Stimulated activated naive CD8-positive, alpha-beta T cell treated with anti-CD3 and anti-CD28 coated beads, Interleukin-15, amount 100 ng/mL, for 72 hours (primary cell): ENCODE results near the gene EXTL1.

Source experiments
- ATAC-seq: fragments of 150-1000 bp; cut with Tn5 transposase; 2 replicates; pipeline ENCODE4 v1.10.0; 2021; ENCODE audit warnings: mild to moderate bottlenecking, moderate library complexity
- DNase-seq, 2 donors: peaks; one replicate each; pipeline ENCODE4 v3.0.0; 2021 to 2022
- H3K27ac Mint-ChIP-seq, 2 donors: one replicate each; pipeline ENCODE4 v1.8.0; 2022; ENCODE audit warnings: mild to moderate bottlenecking in 2 of 2, mixed read lengths in 2 of 2, moderate library complexity in 2 of 2
- H3K27me3 Mint-ChIP-seq: one replicate; pipeline ENCODE4 v1.8.0; 2022; ENCODE audit warnings: mixed read lengths
- H3K4me1 Mint-ChIP-seq: one replicate; pipeline ENCODE4 v1.8.0; 2022; ENCODE audit warnings: mild to moderate bottlenecking, mixed read lengths
- H3K4me3 Mint-ChIP-seq, 2 donors: one replicate each; pipeline ENCODE4 v1.8.0; 2022; ENCODE audit warnings: mild to moderate bottlenecking in 2 of 2, mixed read lengths in 2 of 2, moderate library complexity in 1 of 2
- H3K9me3 Mint-ChIP-seq, 2 donors: one replicate each; pipeline ENCODE4 v1.8.0; 2022; ENCODE audit warnings: mixed read lengths in 2 of 2

EXTL1 gene

DNA sequence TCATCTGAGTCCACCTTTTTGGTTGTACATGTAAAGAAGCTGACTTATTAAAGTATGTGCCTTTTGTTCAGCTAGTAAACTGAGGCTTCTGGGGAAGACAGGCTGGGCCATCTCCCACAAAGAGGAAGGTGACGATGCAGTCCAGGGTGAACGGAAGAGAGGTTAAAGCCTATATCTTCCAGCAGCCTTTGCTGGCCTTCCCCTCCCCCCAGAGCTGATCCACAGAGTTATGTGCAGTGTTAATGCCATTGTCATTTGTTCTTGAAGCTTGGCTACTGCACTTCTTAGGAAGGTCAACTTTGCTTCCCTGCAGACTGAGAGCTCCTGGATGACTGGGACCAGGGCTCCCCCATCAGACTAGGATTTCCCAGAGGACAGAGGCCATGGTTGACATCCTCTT, 22.2 kb downstream of the EXTL1 start:
- ATAC-seq (no peak), DNase-seq (no peak)
- Mint-ChIP-seq H3K27me3 (peaks cover 82% of the 10 kb centered on the region), H3K27ac (no peak overlapping the region), H3K4me1 (peaks cover 15% of the 10 kb centered on the region), H3K9me3 (no peaks in the 10 kb centered on the region), H3K4me3 (no peak overlapping the region)

DNA sequence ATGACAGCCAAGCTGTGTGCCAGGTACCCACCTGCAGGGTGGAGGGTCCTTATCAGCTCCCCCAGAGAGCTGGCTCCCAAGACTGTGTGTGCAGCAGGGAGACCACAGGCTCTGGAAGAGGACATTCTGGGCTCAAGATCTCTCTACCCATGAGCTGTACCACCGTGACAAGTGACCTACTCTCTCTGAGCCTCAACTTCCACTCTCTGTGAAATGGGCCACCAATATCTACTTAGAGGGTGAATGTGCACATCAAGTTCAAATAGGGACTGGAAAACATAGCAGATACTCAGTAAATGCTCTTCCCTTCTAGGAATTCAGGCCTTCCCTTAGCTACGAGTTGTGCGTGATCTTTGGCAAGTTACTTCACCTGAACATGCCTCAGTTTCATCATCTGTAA, 22.8 kb downstream of the EXTL1 start:
- DNase-seq (no peak), ATAC-seq (no peak)
- Mint-ChIP-seq H3K4me3 (no peak overlapping the region), H3K27ac (no peak overlapping the region), H3K27me3 (peaks cover 82% of the 10 kb centered on the region), H3K4me1 (peaks cover 15% of the 10 kb centered on the region), H3K9me3 (no peaks in the 10 kb centered on the region)

DNA sequence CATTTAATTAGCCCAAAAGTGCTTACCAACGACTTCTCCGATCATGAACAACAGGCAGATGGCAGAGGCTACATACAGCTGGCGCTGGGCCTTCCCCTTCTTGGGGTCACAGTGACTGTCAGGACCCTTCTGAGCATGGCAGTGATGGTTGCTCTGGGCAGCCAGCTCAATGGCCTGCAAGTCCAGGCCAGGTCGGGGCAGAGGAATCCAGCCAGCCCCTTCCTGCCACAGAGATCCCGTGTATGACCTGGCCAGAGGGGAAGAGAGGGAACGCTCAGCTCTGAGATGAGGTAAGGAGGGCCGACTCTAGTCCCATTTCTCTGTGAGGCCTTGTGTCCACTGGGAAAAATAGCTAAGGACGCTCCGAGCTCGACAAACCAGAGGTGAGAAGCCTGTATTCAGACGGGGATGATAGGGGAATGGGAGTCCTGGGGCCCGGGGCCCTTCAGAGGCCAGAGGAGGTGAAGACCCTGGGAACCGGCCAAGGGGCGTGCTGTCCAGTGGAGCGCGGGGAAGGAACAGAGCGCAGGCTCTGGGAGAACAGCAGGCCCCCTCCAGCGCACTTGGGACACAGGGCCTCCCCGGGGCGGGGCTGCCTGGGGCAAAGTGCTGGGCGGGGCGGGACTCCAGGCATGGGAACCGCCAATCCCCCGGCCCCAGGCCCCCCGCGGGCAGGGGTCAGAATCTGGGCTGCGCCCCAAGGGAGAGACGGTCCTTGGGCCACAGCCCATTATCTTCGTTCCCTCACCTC, 23.6 kb downstream of the EXTL1 start:
- Mint-ChIP-seq H3K27ac (no peak overlapping the region), H3K4me3 (peak overlapping the region in 1 of 2 donors; percentile 41), H3K9me3 (no peaks in the 10 kb centered on the region), H3K4me1 (peaks cover 15% of the 10 kb centered on the region), H3K27me3 (peaks cover 89% of the 10 kb centered on the region)
- no peak for ATAC-seq
- DNase-seq = no peak

DNA sequence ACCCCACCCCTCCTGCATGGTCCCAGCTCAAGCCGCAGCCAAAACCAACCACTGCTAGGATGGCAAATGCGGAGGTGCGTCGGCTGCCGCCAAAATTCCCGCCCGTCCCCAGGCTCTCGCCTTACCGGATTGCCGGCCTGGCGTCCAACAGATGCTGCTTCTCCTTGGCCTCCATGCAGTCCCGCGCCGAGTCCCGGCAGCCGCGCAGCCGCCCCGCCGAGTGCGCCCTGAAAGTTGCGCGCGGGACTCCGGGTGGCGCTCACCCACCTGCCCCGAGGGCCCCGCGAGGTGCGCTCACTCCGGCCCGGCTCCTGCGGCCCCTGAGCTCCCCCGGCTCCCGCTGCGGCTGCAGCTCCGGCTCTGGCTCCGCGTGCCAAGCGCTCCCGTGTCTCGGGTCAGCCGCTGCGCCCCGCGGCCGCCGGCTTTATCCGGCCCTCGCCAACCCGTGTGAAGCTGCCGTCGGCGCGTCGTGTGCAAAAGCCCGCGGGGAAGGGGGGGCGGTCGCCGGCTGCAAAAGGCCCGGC, 24.2 kb downstream of the EXTL1 start, which contains the start of gene SLC30A2:
SLC30A2 (minus strand) TSS at position 397 of the 524 bp plus-strand sequence; CDS start at position 175, 222 bp downstream.
- ATAC-seq (no peak), DNase-seq (no peak)
- Mint-ChIP-seq H3K27me3 (peaks cover 96% of the 10 kb centered on the region), H3K27ac (no peak within 1 kb of the TSS), H3K4me1 (peaks cover 15% of the 10 kb centered on the region), H3K4me3 (peak within 1 kb of the TSS; percentile 44 to 53), H3K9me3 (no peaks in the 10 kb centered on the region)

DNA sequence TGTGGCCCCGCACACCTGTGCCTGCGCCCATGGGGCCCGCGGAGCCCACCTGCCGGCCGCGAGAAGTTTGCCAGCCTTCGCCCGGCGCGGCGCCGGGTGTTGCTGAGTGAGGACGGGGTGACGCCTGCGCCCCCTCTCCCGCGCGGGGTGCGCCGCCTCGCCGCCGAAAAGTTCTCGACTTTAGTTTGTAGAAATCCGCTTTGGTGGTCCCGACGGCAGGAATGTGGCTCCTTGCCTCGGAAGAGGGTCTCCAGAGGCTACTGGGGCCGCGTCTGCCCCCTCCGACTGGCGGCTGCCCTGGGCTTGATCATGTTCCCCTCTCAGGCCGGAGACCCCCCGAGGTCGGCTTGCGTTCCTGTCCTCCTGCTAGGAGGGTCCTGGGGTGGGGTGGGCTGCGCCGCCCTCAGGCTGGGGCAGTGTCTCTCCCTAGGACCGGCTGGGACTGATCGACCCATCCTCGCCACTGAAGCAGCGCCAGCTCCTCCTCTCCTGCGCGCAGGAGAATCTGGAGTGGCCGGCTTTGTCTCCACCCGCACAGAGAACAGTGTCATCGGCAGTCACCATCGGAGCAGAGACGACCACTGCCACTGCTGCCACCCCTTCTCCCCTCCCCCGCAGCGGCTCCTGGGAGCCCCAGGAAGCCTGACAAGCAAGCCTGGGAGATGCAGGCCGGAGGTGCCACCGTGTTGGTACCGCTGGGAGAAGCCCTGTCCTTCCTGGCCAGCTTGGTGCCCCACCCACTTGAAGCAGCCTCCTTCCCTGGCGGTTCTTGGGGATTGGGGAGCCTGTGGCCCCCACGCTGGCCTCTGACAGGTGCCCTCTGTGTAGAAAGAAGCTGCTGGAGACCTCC, 24.9 kb downstream of the EXTL1 start:
- Mint-ChIP-seq H3K9me3 (no peaks in the 10 kb centered on the region), H3K27me3 (peaks cover 94% of the 10 kb centered on the region), H3K4me1 (peaks cover 15% of the 10 kb centered on the region), H3K4me3 (peak overlapping the region; percentile 44 to 53), H3K27ac (no peak overlapping the region)
- no peak for DNase-seq
- no peak for ATAC-seq

DNA sequence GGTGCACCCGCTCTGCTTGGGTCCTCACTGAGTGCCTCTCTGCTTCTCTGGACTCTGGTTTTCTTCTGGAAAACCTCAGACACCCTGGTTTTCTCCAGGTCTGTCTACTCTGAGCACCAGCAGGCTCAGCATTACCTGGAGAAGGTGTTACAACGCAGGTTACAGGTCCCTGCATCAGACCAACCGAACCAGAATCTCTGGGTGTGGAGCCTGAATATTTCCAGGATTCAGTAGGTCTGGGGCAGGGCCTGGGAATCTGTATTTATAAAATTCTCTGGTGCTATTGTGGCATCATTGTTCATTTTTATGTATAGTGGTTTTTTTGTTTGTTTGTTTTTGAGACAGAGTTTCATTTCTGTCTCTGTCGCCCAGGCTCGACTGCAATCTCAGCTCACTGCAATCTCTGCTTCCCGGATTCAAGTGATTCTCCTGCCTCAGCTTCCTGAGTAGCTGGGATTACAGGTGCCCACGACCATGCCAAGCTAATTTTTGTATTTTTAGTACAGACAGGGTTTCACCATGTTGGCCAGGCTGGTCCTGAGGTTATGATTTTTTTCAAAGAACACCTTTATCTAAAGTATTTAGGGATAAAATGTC, 25.8 kb downstream of the EXTL1 start:
- ATAC-seq = no peak
- H3K4me3 Mint-ChIP-seq = no peak overlapping the region

DNA sequence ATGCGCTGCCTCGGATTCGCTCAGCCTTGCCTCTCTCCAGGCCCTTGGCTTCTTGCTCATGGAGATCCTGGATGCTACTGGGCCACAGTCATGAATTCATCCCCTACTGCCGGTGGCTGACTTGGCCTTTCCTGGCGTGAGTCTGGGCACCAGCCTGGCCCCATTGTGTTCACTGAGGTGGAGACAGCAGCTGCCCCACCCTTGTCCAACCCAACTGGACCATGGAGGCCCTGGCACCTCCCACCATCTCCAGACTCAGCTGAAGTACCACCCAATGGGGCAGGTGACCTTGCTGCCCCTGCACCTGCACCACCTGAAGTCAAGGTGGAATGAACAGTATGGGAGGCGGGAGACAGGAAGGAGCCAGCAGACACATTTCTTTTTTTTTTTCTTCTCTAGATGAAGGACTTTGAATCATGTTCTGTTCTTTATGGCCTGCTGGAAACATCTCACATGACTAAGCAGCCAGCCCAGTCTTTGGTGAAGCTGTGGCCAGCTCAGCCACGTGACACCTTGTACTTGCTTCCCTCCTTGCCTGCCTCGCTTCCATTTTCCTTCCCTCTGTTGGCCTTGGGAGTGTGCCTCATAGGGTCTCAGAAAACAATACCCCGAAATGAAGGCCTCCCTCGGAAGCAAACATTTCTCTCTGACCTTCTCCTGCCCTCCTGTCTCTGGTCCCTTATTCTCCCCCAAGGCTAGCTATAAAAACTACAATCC, 28.1 kb downstream of the EXTL1 start:
- peaks cover 15% of the 10 kb centered on the region for H3K4me1 Mint-ChIP-seq
- ATAC-seq (no peak), DNase-seq (no peak)
- H3K27me3 Mint-ChIP-seq = peaks cover 84% of the 10 kb centered on the region
- H3K27ac Mint-ChIP-seq = no peak overlapping the region
- no peaks in the 10 kb centered on the region for H3K9me3 Mint-ChIP-seq
- no peak overlapping the region for H3K4me3 Mint-ChIP-seq

More for the DNA sequence above, 25.8 kb downstream of the EXTL1 start:
- DNase-seq = no peak
- peaks cover 98% of the 10 kb centered on the region for H3K27me3 Mint-ChIP-seq
- no peak overlapping the region for H3K27ac Mint-ChIP-seq
- H3K4me1 Mint-ChIP-seq = peaks cover 15% of the 10 kb centered on the region
- no peaks in the 10 kb centered on the region for H3K9me3 Mint-ChIP-seq

DNA sequence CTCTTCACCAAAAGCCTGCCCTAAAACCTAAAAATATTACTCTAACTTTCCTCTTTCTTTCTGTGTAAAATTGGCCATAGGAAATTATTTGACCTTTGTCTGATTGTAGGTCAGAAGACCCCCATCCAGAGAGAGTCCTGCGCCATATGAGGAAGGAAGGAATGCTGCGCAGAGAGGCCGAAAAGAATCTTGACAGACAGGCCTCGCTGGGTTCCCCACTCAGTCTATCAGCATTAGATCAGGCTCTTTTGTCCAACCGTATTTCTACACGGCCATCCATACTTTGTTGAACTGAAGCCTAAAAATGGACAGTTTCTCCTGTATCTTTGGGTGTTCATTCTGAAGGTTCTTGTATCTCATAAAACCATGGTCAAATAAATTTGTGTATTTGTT, 28.7 kb downstream of the EXTL1 start:
- Mint-ChIP-seq H3K4me1 (peaks cover 11% of the 10 kb centered on the region), H3K27me3 (peaks cover 80% of the 10 kb centered on the region), H3K4me3 (no peak overlapping the region), H3K9me3 (no peaks in the 10 kb centered on the region), H3K27ac (no peak overlapping the region)
- no peak for ATAC-seq
- DNase-seq = no peak

DNA sequence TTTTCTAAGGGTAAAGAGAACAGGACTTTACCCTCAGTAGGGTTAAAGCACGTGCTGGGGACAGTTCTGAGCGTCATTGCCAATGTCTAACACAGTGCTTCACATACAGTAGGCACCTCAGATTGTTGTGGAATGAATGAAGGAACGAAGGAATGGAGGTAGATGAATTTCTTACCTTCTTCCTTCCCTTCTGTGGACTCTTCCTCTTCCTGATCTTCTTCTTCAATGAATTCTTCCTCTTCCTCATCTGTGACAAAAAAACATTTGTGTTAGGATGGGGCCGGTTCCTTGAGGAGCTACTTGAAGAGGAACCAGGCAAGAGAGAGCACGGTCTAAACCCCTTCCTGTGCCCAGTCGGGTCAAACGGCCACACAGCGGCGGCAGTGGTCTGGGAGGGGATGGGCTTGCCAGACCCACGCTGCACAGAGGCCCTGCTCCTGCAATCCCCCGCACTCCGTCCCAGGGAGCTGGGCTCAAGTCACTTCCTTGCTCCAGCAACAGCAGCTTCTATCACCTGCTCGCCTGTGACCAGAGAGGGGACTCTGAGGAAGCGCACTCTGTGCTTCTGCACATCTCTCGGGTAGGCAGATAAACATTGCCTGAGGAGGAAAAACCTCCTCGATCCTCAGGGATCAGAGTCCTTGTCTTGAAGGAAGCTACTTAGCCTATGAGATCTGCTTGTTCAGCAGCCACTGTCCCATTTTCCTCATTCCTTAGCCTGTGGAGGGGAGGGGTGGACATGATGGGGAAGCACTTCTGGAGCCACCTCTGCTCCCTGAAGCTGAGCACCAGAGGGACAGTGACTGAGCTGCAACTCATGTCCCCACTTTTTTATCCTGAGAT, 32.4 kb downstream of the EXTL1 start:
- H3K27ac Mint-ChIP-seq = no peak overlapping the region
- ATAC-seq (no peak), DNase-seq (no peak)
- H3K4me1 Mint-ChIP-seq = no peaks in the 10 kb centered on the region
- H3K4me3 Mint-ChIP-seq = no peak overlapping the region
- no peaks in the 10 kb centered on the region for H3K9me3 Mint-ChIP-seq
- peaks cover 52% of the 10 kb centered on the region for H3K27me3 Mint-ChIP-seq

DNA sequence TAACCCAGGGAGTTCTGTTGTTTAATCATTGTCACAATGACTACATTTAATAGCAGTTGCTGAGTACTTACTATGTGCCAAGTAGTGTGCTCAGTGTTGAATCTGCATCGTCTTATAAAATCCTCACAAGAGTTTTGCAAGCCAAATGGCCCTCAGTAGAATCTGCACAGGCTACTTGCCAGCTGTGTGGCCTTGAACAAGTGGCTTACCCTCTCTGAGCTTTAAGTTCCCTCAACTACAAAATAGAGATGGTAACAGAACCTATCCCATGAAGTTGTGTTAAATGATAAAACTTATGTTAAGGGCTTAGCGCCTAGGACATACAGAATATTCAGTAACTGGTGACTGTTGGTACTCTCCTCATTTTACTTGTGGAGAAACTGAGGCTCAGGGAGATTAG, 33.5 kb downstream of the EXTL1 start:
- ATAC-seq (no peak), DNase-seq (no peak)
- H3K27me3 Mint-ChIP-seq = peaks cover 48% of the 10 kb centered on the region
- H3K9me3 Mint-ChIP-seq = no peaks in the 10 kb centered on the region
- H3K4me3 Mint-ChIP-seq = no peak overlapping the region
- H3K27ac Mint-ChIP-seq = peak overlapping the region in 1 of 2 donors; percentile 78
- H3K4me1 Mint-ChIP-seq = no peaks in the 10 kb centered on the region

DNA sequence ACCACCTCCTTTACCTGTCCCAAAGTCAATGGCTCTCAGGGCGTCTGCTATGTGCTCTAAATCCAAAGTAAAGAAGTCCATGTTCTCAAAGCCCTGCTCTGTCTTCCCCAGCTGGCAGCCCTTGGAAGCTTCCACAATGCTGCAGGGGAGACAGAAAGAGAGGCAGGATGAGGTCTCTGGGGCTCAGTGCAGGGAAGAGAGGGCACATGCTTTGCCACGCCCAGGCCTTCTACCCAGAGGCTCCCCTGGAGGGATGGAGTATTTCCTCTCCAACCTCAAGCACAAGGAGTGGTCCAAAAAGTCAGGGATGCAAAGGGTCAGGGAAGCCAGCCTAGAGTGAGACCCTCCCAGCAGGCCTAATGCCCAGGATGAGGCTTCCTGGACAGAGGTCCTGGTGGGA, 35.6 kb downstream of the EXTL1 start:
- Mint-ChIP-seq H3K4me3 (no peak overlapping the region), H3K27me3 (peaks cover 29% of the 10 kb centered on the region), H3K27ac (no peak overlapping the region), H3K4me1 (no peaks in the 10 kb centered on the region), H3K9me3 (no peaks in the 10 kb centered on the region)
- ATAC-seq (no peak), DNase-seq (no peak)

DNA sequence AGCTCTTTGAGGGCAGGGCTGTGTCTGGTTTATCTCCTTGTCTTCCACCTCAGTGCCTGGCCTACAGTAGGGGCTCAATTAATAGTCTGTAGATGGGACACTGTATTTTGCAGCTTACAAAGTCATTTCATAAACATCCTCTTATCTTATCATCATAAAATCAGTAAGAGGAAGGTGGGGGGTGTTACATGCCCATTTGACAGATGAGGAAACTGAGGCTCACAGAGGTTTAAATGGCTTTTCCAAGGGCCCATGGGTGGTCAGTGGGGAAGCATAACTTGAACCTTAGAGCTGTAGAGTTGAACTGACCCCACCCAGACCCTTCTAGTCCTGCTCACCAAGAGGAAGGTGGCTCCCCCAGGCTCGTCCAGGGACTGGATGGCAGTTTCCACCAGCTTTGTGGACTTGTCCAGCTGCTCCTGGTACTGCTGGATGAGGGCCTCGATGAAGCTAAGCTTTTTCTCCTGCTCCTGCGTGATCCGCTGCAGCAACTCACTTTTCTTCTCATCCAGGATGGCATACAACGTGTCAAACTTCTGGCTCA, 36.5 kb downstream of the EXTL1 start:
- Mint-ChIP-seq H3K4me1 (no peaks in the 10 kb centered on the region), H3K27me3 (peaks cover 27% of the 10 kb centered on the region), H3K9me3 (no peaks in the 10 kb centered on the region), H3K27ac (no peak overlapping the region), H3K4me3 (no peak overlapping the region)
- ATAC-seq (no peak), DNase-seq (no peak)

DNA sequence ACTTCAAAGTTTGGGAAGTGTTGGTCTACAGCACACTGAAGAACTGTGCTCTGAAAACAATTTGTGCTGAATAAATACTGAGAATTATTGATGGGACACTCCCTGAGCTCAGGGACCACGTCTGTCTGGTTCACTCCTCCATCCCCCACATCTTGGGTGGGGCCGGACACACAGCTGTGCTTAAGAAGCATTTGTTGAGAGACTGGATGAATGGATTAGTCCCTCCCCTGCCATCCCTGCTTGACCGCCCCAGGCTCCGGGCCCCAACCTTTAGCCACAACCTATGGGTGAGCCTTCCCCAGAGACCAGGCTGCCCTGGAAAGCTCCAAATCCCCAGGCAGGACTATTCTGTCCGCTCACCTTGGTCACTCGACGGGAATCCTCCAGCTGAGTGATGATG, 38.3 kb downstream of the EXTL1 start:
- no peaks in the 10 kb centered on the region for H3K9me3 Mint-ChIP-seq
- no peaks in the 10 kb centered on the region for H3K4me1 Mint-ChIP-seq
- no peak overlapping the region for H3K4me3 Mint-ChIP-seq
- DNase-seq (no peak), ATAC-seq (no peak)
- no peak overlapping the region for H3K27ac Mint-ChIP-seq
- peaks cover 15% of the 10 kb centered on the region for H3K27me3 Mint-ChIP-seq

DNA sequence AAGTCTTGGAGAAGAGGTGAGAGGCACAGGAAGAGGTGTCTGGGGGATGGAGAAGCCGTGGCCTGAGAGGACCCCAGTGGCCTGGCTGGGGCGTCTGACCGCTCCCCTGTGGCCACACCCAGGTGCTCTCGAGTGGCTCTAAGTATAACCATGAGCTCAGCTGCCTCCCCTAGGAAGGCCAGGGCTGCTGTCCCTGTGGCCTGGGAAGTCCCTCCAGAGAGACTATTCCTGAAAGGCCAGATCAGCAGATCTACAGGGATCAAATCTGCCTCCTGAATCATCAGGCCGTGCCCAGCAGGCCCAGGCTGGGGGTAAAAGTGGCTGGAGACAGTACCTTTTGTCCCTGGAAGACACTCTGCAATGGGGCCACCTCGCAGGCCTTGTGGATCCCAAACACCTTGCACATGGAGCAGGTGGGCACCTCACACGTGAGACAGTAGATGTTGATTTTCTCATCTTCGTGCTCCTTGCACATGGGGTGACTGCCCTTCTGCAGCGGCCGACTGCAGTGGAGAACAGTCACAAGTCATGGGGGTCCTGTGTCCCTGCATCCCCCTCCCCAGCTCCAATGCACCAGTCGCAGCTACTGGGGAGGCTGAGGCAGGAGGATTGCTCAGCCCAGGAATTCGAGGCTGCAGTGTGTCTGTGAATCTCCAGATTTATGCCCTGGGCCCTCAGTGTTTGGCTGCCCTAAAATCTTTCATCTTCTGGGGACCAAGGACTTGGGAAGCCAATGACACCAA, 39.4 kb downstream of the EXTL1 start:
- Mint-ChIP-seq H3K4me3 (no peak overlapping the region), H3K27me3 (peaks cover 17% of the 10 kb centered on the region), H3K4me1 (no peaks in the 10 kb centered on the region), H3K9me3 (no peaks in the 10 kb centered on the region), H3K27ac (no peak overlapping the region)
- DNase-seq (no peak), ATAC-seq (no peak)
